Hepatocyte (in vitro differentiated cells): Measurements from ENCODE around the gene FHL3. TPM values are rescaled to one million over a fixed set of nuclear protein-coding genes. Genes with fewer than 3 reads are reported as not detected.

ENCODE experiments used
- DNase-seq: peaks from one replicate; pipeline ENCODE4 v3.0.0-alpha.2; 2016; ENCODE audit warnings: low spot score
- H2AFZ ChIP-seq: fragments of 200-600 bp; sonication (generic); 2 replicates; pipeline ENCODE4 v1.6.0; 2016; ENCODE audit warnings: antibody characterized with exemption, mild to moderate bottlenecking
- H3K27ac ChIP-seq: fragments of 200-600 bp; sonication (generic); 2 replicates; pipeline ENCODE4 v1.5.1; 2016; ENCODE audit warnings: mild to moderate bottlenecking
- H3K27me3 ChIP-seq: fragments of 200-600 bp; sonication (generic); 2 replicates; pipeline ENCODE4 v1.6.1; 2016
- H3K36me3 ChIP-seq: fragments of 200-600 bp; sonication (generic); replicated peaks from 2 replicates; pipeline ENCODE4 v1.5.1; 2016; ENCODE audit warnings: low read depth; ENCODE audit not compliant: insufficient read depth
- H3K4me1 ChIP-seq: fragments of 200-600 bp; sonication (generic); 2 replicates; pipeline ENCODE4 v1.5.1; 2016; ENCODE audit warnings: mild to moderate bottlenecking, moderate library complexity; ENCODE audit not compliant: insufficient read depth
- H3K4me2 ChIP-seq: fragments of 200-600 bp; sonication (generic); 2 replicates; pipeline ENCODE4 v1.6.0; 2016
- H3K4me3 ChIP-seq: fragments of 200-600 bp; sonication (generic); 2 replicates; pipeline ENCODE4 v1.5.1; 2016; ENCODE audit warnings: mild to moderate bottlenecking
- H3K79me2 ChIP-seq: fragments of 200-600 bp; sonication (generic); 2 replicates; pipeline ENCODE4 v1.6.0; 2017; ENCODE audit warnings: mild to moderate bottlenecking
- H3K9me2 ChIP-seq: fragments of 200-600 bp; sonication (generic); replicated peaks from 2 replicates; pipeline ENCODE4 v1.6.0; 2017; ENCODE audit warnings: mild to moderate bottlenecking; ENCODE audit not compliant: insufficient read depth
- H3K9me3 ChIP-seq: fragments of 200-600 bp; sonication (generic); 2 replicates; pipeline ENCODE4 v1.5.1; 2016; ENCODE audit warnings: low read depth, mild to moderate bottlenecking
- H4K20me1 ChIP-seq: fragments of 200-600 bp; sonication (generic); 2 replicates; pipeline ENCODE4 v1.6.0; 2016; ENCODE audit warnings: mild to moderate bottlenecking; ENCODE audit not compliant: insufficient read depth, poor library complexity, severe bottlenecking
- CTCF ChIP-seq: fragments of 200-600 bp; sonication (generic); IDR thresholded peaks from 2 replicates; pipeline ENCODE4 v1.5.1; 2016; ENCODE audit warnings: antibody characterized with exemption, mild to moderate bottlenecking; ENCODE audit not compliant: poor library complexity
- EZH2 ChIP-seq: fragments of 200-600 bp; sonication (generic); IDR thresholded peaks from 2 replicates; pipeline ENCODE4 v1.6.1; 2016; ENCODE audit warnings: antibody characterized with exemption, mild to moderate bottlenecking, borderline replicate concordance
- EZH2phosphoT487 ChIP-seq: fragments of 200-600 bp; sonication (generic); IDR thresholded peaks from one replicate; pipeline ENCODE4 v1.6.1; 2018; ENCODE audit warnings: antibody characterized with exemption, mild to moderate bottlenecking, low read depth, moderate library complexity; ENCODE audit not compliant: unreplicated experiment, severe bottlenecking
- WGBS: methylation state at CpG from one replicate; pipeline ENCODE4 v1.1.6; 2016; ENCODE audit warnings: low lambda C conversion rate; ENCODE audit errors: missing lambda C conversion rate; 5-methylcytosine and 5-hydroxymethylcytosine counted together
- polyA plus RNA-seq: library from polyadenylated mRNA; unstranded; fragments of >200 nt; fragmentation: Nextera tagmentation; extraction: Ambion mirVana; gene quantifications from 2 replicates; pipeline ENCODE4 v1.2.1, GENCODE V29; 2016
- total RNA-seq: library from RNA; depleted of rRNA; stranded (reverse); fragments of >200 nt; gene quantifications from 2 replicates; pipeline ENCODE4 v1.2.3, GENCODE V29; 2014

Gene FHL3
- total and polyA plus RNA-seq, 2 experiments from 2014 or later: 27.2 to 28.6 TPM

DNA sequence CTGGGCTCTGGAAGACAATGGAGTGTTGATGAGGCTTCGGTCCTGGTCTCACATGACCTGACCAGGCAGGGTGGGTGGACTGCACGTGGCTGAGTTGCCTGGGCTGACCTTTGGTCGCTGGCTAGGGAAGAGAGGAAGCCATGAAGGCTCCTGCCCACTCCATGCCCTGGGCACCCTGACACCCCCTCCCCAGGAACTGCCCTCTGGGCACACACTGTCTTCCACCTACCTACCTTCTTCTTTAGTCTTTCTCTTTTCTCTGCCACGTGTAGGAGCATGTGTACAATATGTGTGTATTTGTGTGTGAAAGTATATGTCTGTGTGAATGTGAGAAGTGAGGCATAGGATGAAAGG is 26.2 kb upstream of the FHL3 start:
- Histone ChIP-seq H3K36me3 (no peaks in the 10 kb centered on the region), H3K27me3 (peaks cover 5% of the 10 kb centered on the region), H3K79me2 (no peaks in the 10 kb centered on the region), H3K4me1 (peaks cover 26% of the 10 kb centered on the region), H3K27ac (no peak overlapping the region), H2AFZ (no peak overlapping the region), H3K9me3 (no peaks in the 10 kb centered on the region), H3K4me2 (no peak overlapping the region), H3K4me3 (no peak overlapping the region), H4K20me1 (no peaks in the 10 kb centered on the region), H3K9me2 (no peaks in the 10 kb centered on the region)
- TF ChIP-seq CTCF: no peak
- TF ChIP-seq EZH2phosphoT487: no peak
- TF ChIP-seq EZH2: no peak
- 64% methylated on average over 4 of the region's 4 CpGs for WGBS
- no peak for DNase-seq

DNA sequence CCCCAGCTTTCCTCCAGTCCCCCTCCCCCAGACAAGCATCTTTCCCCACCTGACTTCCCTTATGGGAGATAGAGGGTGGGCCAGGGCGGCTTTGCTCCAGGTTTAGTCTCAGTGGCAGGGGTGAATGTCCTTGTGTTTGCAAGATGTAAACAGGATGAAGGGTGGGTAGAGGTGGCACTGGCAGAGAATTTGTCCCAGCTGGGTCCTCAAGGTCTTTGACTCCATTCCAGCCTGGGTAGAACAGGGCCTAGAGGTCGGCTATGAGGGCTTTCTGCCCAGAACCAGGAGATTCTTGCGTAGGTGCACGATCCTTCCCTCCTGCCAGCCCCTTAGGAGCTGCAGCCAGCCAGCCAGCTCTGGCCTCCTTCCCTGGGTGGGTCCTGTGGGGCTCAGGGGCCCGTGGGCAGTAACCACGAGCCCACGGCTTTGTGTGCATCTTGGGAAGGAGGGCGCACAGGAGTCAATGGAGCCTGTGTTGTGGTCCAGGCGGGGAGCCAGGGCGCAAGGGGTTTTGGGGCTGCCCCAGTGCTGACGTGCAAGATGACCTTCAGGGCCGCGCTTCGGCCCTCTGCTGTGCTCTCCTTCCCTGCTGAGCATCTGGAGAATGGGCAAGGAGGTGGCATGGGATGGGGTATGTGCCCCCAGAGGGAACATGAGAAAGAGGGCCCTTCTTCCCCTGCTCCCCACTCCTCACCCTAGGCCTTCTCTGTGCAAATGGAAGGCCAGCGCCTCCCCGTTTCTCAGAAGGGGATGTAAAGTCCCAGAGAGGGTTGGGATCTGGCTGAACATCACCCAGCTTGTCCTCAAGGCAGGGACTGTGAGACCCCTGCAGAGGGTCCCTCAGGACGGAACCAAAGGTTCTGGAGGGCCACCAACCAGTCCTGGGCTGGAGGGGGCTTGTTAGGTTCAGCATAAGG is 25.5 kb upstream of the FHL3 start:
- WGBS: 91% methylated on average over 17 of the region's 17 CpGs
- Histone ChIP-seq H3K4me2 (peak overlapping the region; percentile 55), H3K9me2 (no peaks in the 10 kb centered on the region), H2AFZ (no peak overlapping the region), H3K4me1 (peaks cover 26% of the 10 kb centered on the region), H3K36me3 (no peaks in the 10 kb centered on the region), H4K20me1 (no peaks in the 10 kb centered on the region), H3K27me3 (peaks cover 5% of the 10 kb centered on the region), H3K27ac (peak overlapping the region; percentile 69), H3K79me2 (no peaks in the 10 kb centered on the region), H3K9me3 (no peaks in the 10 kb centered on the region), H3K4me3 (no peak overlapping the region)
- TF ChIP-seq CTCF (no peak), EZH2phosphoT487 (no peak), EZH2 (no peak)
- DNase-seq: no peak

- H4K20me1 ChIP-seq: no peaks in the 10 kb centered on the region
- no peak overlapping the region for H2AFZ ChIP-seq
- peaks cover 5% of the 10 kb centered on the region for H3K27me3 ChIP-seq
- peak overlapping the region; percentile 69 for H3K27ac ChIP-seq
- WGBS: 27% methylated on average over 12 of the region's 12 CpGs
- peak overlapping the region; percentile 55 for H3K4me2 ChIP-seq
- no peaks in the 10 kb centered on the region for H3K9me2 ChIP-seq
- no peaks in the 10 kb centered on the region for H3K9me3 ChIP-seq
- DNase-seq: peak; percentile 75
- H3K79me2 ChIP-seq: no peaks in the 10 kb centered on the region
- no peak for TF ChIP-seq CTCF
- TF ChIP-seq EZH2phosphoT487: no peak
- no peak for TF ChIP-seq EZH2
- H3K4me1 ChIP-seq: peaks cover 26% of the 10 kb centered on the region
- H3K4me3 ChIP-seq: no peak overlapping the region
- no peaks in the 10 kb centered on the region for H3K36me3 ChIP-seq
Observed at GRCh38 chr1:38029685-38030511, 24.6 kb upstream of the FHL3 start.
